Small intestine (tissue), 7 donors: ENCODE data around the gene GREB1. TPM values are rescaled to one million over a fixed set of nuclear protein-coding genes. Genes with fewer than 3 reads are reported as not detected.

Experiments
- DNase-seq, 2 donors: peaks; one replicate each; pipeline versions ENCODE4 v3.0.0 to v3.0.0-alpha.2; 2013
- FAIRE-seq: peaks from 2 replicates; lab custom pipeline; 2012; peaks lifted over from hg19 to GRCh38; lab: Jason Lieb, UNC
- H3K27ac ChIP-seq, 3 donors: one replicate each; pipeline ENCODE4 v1.5.1; 2013; ENCODE audit warnings: low read length in 2 of 3, mild to moderate bottlenecking in 2 of 3, control low read depth in 1 of 3, inconsistent platforms in 1 of 3, low read depth in 1 of 3, moderate library complexity in 1 of 3
- H3K27me3 ChIP-seq, 3 donors: one replicate each; pipeline ENCODE4 v1.6.1; 2013; ENCODE audit warnings: low read length in 3 of 3, inconsistent platforms in 1 of 3; ENCODE audit not compliant: control insufficient read depth in 3 of 3, insufficient read depth in 3 of 3
- H3K36me3 ChIP-seq, 3 donors: one replicate each; pipeline ENCODE4 v1.6.1; 2013; ENCODE audit warnings: low read length in 3 of 3, inconsistent platforms in 1 of 3, low read depth in 1 of 3, mild to moderate bottlenecking in 1 of 3, moderate library complexity in 1 of 3; ENCODE audit not compliant: control insufficient read depth in 3 of 3, insufficient read depth in 2 of 3
- H3K4me1 ChIP-seq, 3 donors: one replicate each; pipeline ENCODE4 v1.6.1; 2013; ENCODE audit warnings: low read length in 2 of 3, inconsistent platforms in 1 of 3, low read depth in 1 of 3, mild to moderate bottlenecking in 1 of 3, moderate library complexity in 1 of 3; ENCODE audit not compliant: control insufficient read depth in 3 of 3, insufficient read depth in 2 of 3
- H3K4me3 ChIP-seq, 3 donors: one replicate each; pipeline ENCODE4 v1.5.1; 2013; ENCODE audit warnings: low read length in 3 of 3, control low read depth in 1 of 3, inconsistent platforms in 1 of 3, low read depth in 1 of 3, mild to moderate bottlenecking in 1 of 3, moderate library complexity in 1 of 3
- H3K9me3 ChIP-seq, 2 donors: one replicate each; pipeline ENCODE4 v1.6.1; 2013; ENCODE audit warnings: low read depth in 1 of 2, low read length in 1 of 2; ENCODE audit not compliant: control insufficient read depth in 2 of 2, insufficient read depth in 1 of 2
- WGBS, 3 donors: extraction: QIAGEN DNeasy Blood & Tissue Kit; methylation state at CpG; one replicate each; pipeline ENCODE4 v1.1.7; 2013; 5-methylcytosine and 5-hydroxymethylcytosine counted together
- polyA plus RNA-seq, 4 donors: library from polyadenylated mRNA; stranded (reverse) in 3 of 4; unstranded in 1 of 4; fragments of 200-250 nt in 3 of 4; fragments of 120-200 nt in 1 of 4; gene quantifications; one replicate each; pipeline versions ENCODE4 v1.2.1 to v1.2.3, GENCODE V29; 2013
- donor health status: healthy with polysubstance abuse.
- donor health status: control.
- donor health status: control.
- donor health status: Bipolar disorder and iron deficiency.
- donor health status: healthy.

The GREB1 gene
- polyA plus RNA-seq, 4 donors, result 0.76 to 1.8 (median 1.4) TPM; not detected in 1

GRCh38 chr2:11588228-11589110, 54.6 kb downstream of the GREB1 start:
- 75 to 89% (median 78%) methylated on average over 19 to 21 of the region's 21 CpGs for WGBS, 3 donors
- no peak overlapping the region for H3K27ac ChIP-seq
- no peaks in the 10 kb centered on the region for H3K36me3 ChIP-seq
- no peaks in the 10 kb centered on the region for H3K27me3 ChIP-seq
- no peak overlapping the region for H3K4me3 ChIP-seq
- no peak for FAIRE-seq
- no peak for DNase-seq
- H3K9me3 ChIP-seq, result no peaks in the 10 kb centered on the region
- H3K4me1 ChIP-seq, result no peaks in the 10 kb centered on the region

- H3K4me1 ChIP-seq, result no peaks in the 10 kb centered on the region
- H3K36me3 ChIP-seq, result no peaks in the 10 kb centered on the region
- WGBS, 3 donors, result 76 to 85% (median 81%) methylated on average over 12 of the region's 12 CpGs
- H3K27me3 ChIP-seq, result no peaks in the 10 kb centered on the region
- H3K4me3 ChIP-seq, result no peak overlapping the region
- DNase-seq, result no peak
- H3K27ac ChIP-seq, result no peak overlapping the region
- no peak for FAIRE-seq
- H3K9me3 ChIP-seq, result no peaks in the 10 kb centered on the region
Observed at GRCh38 chr2:11589316-11589940, 55.6 kb downstream of the GREB1 start.

- FAIRE-seq (no peak), DNase-seq (no peak)
- no peak overlapping the region for H3K27ac ChIP-seq
- no peak overlapping the region for H3K4me3 ChIP-seq
- H3K27me3 ChIP-seq, result no peaks in the 10 kb centered on the region
- H3K9me3 ChIP-seq, result no peaks in the 10 kb centered on the region
- H3K36me3 ChIP-seq, result no peaks in the 10 kb centered on the region
- WGBS, 3 donors, result 94 to 95% (median 94%) methylated on average over 9 of the region's 9 CpGs
- no peaks in the 10 kb centered on the region for H3K4me1 ChIP-seq
Observed at GRCh38 chr2:11590193-11590592, 56.3 kb downstream of the GREB1 start.

- no peak for FAIRE-seq
- no peaks in the 10 kb centered on the region for H3K4me1 ChIP-seq
- WGBS, 3 donors, result 80 to 92% (median 81%) methylated on average over 8 of the region's 8 CpGs
- H3K27ac ChIP-seq, result no peak overlapping the region
- no peak overlapping the region for H3K4me3 ChIP-seq
- DNase-seq, result no peak
- H3K9me3 ChIP-seq, result no peaks in the 10 kb centered on the region
- H3K36me3 ChIP-seq, result peaks cover 0 to 4% (median 0%) of the 10 kb centered on the region in 3 donors
- H3K27me3 ChIP-seq, result no peaks in the 10 kb centered on the region
Observed at GRCh38 chr2:11591091-11591490, 57.2 kb downstream of the GREB1 start.

GRCh38 chr2:11592671-11593574, 59.1 kb downstream of the GREB1 start:
- H3K9me3 ChIP-seq, result no peaks in the 10 kb centered on the region
- peaks cover 0 to 4% (median 0%) of the 10 kb centered on the region in 3 donors for H3K36me3 ChIP-seq
- no peak for DNase-seq
- FAIRE-seq, result no peak
- 92 to 94% (median 93%) methylated on average over 53 of the region's 53 CpGs for WGBS, 3 donors
- no peak overlapping the region for H3K4me3 ChIP-seq
- H3K4me1 ChIP-seq, result no peaks in the 10 kb centered on the region
- no peaks in the 10 kb centered on the region for H3K27me3 ChIP-seq
- H3K27ac ChIP-seq, result no peak overlapping the region

DNA sequence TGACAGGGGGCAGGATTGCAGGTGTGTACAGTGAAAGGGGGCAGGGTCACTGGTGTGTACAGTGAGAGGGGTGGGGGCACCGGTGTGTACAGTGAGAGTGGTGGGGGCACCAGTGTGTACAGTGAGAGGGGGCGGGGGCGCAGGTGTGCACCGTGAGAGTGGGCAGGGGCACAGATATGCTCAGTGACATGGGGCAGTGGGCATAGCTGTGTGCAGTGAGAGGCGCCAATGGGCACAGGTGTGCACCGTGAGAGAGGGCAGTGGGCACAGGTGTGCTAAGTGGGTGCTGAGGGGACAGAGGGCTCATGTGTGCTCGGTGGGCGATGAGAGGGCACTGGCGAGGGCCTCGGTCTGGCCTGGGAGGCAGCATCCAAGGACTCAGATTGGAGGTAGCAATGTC, 63.0 kb downstream of the GREB1 start:
- Histone ChIP-seq H3K36me3 (peaks cover 0 to 4% (median 0%) of the 10 kb centered on the region in 3 donors), H3K9me3 (no peaks in the 10 kb centered on the region), H3K4me3 (no peak overlapping the region), H3K27me3 (no peaks in the 10 kb centered on the region), H3K4me1 (no peaks in the 10 kb centered on the region), H3K27ac (no peak overlapping the region)
- no peak for DNase-seq
- WGBS, 3 donors, result 84 to 95% (median 93%) methylated on average over 10 of the region's 10 CpGs
- FAIRE-seq, result no peak

- Histone ChIP-seq H3K27ac (no peak overlapping the region), H3K36me3 (peaks cover 0 to 4% (median 0%) of the 10 kb centered on the region in 3 donors), H3K4me1 (no peaks in the 10 kb centered on the region), H3K27me3 (no peaks in the 10 kb centered on the region), H3K9me3 (no peaks in the 10 kb centered on the region), H3K4me3 (no peak overlapping the region)
- FAIRE-seq (no peak), DNase-seq (no peak)
- 73 to 89% (median 88%) methylated on average over 10 of the region's 10 CpGs for WGBS, 3 donors
Observed at GRCh38 chr2:11597538-11598225, 63.8 kb downstream of the GREB1 start.
